Panc1 (cell line): ENCODE results near the gene WLS. TPM values are rescaled to one million over a fixed set of nuclear protein-coding genes. Genes with fewer than 3 reads are reported as not detected.

Experiments
- ATAC-seq: fragments of 200-7000 bp; cut with Tn5 transposase; 2 replicates; pipeline ENCODE4 v1.9.1; 2020; ENCODE audit warnings: mild to moderate bottlenecking, moderate library complexity
- BruUV-seq: library from RNA; stranded (reverse); fragments of 400-500 nt; replicated peaks from 2 replicates; lab custom pipeline; 2021; lab: Mats Ljungman, UMichigan
- CTCF ChIA-PET: fragments of 300-600 bp; sonication (Branson Sonifier 250); formaldehyde crosslinking; loops from one replicate; lab custom pipeline; 2022; ENCODE audit warnings: antibody characterized with exemption; lab: Charles Lee
- POLR2A ChIA-PET: fragments of 300-600 bp; sonication (Branson Sonifier 250); formaldehyde crosslinking; loops from one replicate; lab custom pipeline; 2022; ENCODE audit warnings: antibody characterized with exemption; lab: Charles Lee
- DNase-seq: peaks from one replicate; pipeline ENCODE4 v3.0.0-alpha.2; 2010; ENCODE audit warnings: low read depth, low spot score
- H3K27ac ChIP-seq: 2 replicates; pipeline ENCODE4 v1.5.1; 2011; ENCODE audit warnings: mild to moderate bottlenecking, low read length, inconsistent platforms
- H3K27me3 ChIP-seq: fragments of 200-500 bp; sonication (Bioruptor generic); 2 replicates; pipeline ENCODE4 v1.6.0; 2014; ENCODE audit warnings: low read length, inconsistent platforms; ENCODE audit not compliant: control insufficient read depth, insufficient read depth
- H3K36me3 ChIP-seq: fragments of 200-500 bp; sonication (Bioruptor generic); 2 replicates; pipeline ENCODE4 v1.5.1; 2014; ENCODE audit warnings: inconsistent platforms, mild to moderate bottlenecking, low read length, moderate library complexity; ENCODE audit not compliant: control insufficient read depth, insufficient read depth
- H3K4me1 ChIP-seq: 2 replicates; pipeline ENCODE4 v1.5.1; 2011; ENCODE audit warnings: inconsistent platforms, mild to moderate bottlenecking, low read length, moderate library complexity; ENCODE audit not compliant: control insufficient read depth, insufficient read depth
- H3K4me3 ChIP-seq, 2 experiments: 2 replicates each; pipeline ENCODE4 v1.5.1; 2011 to 2012; ENCODE audit warnings: low read depth in 2 of 2, low read length in 2 of 2, mild to moderate bottlenecking in 2 of 2, inconsistent platforms in 1 of 2, moderate library complexity in 1 of 2
- H3K9me3 ChIP-seq: fragments of 200-500 bp; sonication (Bioruptor generic); 2 replicates; pipeline ENCODE4 v1.5.1; 2014; ENCODE audit warnings: low read depth, mild to moderate bottlenecking, inconsistent platforms, low read length, moderate library complexity; ENCODE audit not compliant: control insufficient read depth, insufficient read depth
- POLR2AphosphoS5 ChIP-seq: IDR thresholded peaks from 2 replicates; pipeline ENCODE4 v1.6.1; 2012; ENCODE audit warnings: mild to moderate bottlenecking, low read depth, low read length, moderate library complexity
- SIN3A ChIP-seq: IDR thresholded peaks from 2 replicates; pipeline ENCODE4 v1.6.1; 2012; ENCODE audit warnings: low read depth, mild to moderate bottlenecking, low read length, moderate library complexity, borderline replicate concordance; ENCODE audit not compliant: insufficient read depth
- TCF7L2 ChIP-seq: IDR thresholded peaks from 2 replicates; pipeline ENCODE4 v1.6.1; 2011; ENCODE audit warnings: mild to moderate bottlenecking, low read depth, low read length, inconsistent platforms
- in situ Hi-C: cut with HindIII; loops from 2 replicates; pipeline ENCODE4 v1.10.0; 2016; ENCODE audit warnings: low sequenced_read_pairs, low pct_unique_long_range_greater_than_20kb
- intact Hi-C: fragments of 100-400 bp; cut with micrococcal nuclease; formaldehyde crosslinking; loops from one replicate; pipeline ENCODE4 v1.10.0; 2022; ENCODE audit not compliant: unreplicated experiment
- total RNA-seq: library from RNA; stranded (reverse); gene quantifications from one replicate; pipeline ENCODE4 v1.2.1, GENCODE V29; 2021; ENCODE audit not compliant: unreplicated experiment
- TF ChIP-seq, protein P1 (sequence below): fragments of 450-650 bp; IDR thresholded peaks from 2 replicates; pipeline ENCODE4 v1.5.1; 2017; ENCODE audit warnings: mild to moderate bottlenecking
- TF ChIP-seq, protein P2 (sequence below), 2 experiments: IDR thresholded peaks; 2 replicates each; pipeline ENCODE4 v1.6.1; 2011 to 2012; ENCODE audit warnings: low read depth in 2 of 2, control low read depth in 1 of 2, low read length in 1 of 2, mild to moderate bottlenecking in 1 of 2, moderate library complexity in 1 of 2; ENCODE audit not compliant: insufficient read depth in 1 of 2

Gene WLS
- total RNA-seq, 1 experiment from 2014 or later: 29.6 TPM

DNA sequence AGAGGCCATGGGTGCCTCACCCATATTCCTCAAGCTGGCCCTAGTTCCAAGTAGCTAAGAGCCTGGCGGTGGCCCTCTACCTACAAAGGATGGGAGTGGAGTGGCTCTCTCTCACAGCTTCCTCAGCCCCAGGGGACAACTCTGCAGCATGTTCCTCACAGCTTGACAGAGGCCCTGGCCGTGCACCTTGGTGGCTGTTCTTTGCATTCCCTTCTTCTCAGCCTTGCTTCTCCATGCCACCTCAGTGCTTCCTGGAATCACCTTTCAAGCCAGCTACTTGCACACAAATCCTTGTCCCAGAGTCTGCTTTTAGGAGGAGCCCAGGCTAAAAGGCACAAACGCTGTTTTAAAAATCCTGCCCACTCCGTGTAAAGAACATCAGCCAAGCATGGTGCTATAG is 112.9 kb downstream of the WLS start:
- intact Hi-C loops (no loop called here), in situ Hi-C loops (no loop called here)
- no peaks in the 10 kb centered on the region; the same call in 1 of the 2 replicates for H3K4me1 ChIP-seq
- no TSS peak for BruUV-seq
- H3K4me3 ChIP-seq: no peak overlapping the region
- CTCF ChIA-PET: no interaction called here
- H3K36me3 ChIP-seq: no peaks in the 10 kb centered on the region
- TF ChIP-seq SIN3A (no peak), TCF7L2 (no peak)
- H3K27me3 ChIP-seq: no peaks in the 10 kb centered on the region
- no peaks in the 10 kb centered on the region for H3K9me3 ChIP-seq
- ATAC-seq: no peak
- no peak for DNase-seq
- no peak overlapping the region for H3K27ac ChIP-seq
- POLR2A ChIA-PET: no interaction called here

DNA sequence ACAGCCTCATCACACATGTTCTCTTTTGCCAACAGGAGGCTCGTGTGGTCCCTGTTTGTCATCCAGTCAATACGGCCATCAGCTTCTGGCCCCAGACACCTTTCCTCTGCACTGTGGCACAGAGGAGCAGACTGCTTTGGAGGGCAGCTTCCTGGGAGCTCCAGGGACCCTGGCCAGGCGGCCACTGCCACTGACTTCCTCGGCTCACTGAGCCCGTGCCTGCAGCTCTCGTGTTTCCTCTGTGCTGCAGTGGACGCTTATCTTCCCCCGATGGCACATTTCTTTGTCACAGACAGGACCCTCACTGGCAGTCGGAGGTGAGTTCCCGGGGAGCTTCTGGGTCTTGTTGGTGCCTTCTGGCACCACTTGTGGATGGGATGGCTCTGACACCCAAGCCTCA is 114.9 kb downstream of the WLS start:
- no TSS peak for BruUV-seq
- POLR2A ChIA-PET: no interaction called here
- Histone ChIP-seq H3K4me1 (no peaks in the 10 kb centered on the region; the same call in 1 of the 2 replicates), H3K36me3 (no peaks in the 10 kb centered on the region), H3K27ac (no peak overlapping the region), H3K9me3 (no peaks in the 10 kb centered on the region), H3K27me3 (no peaks in the 10 kb centered on the region), H3K4me3 (no peak overlapping the region)
- in situ Hi-C loops (no loop called here), intact Hi-C loops (no loop called here)
- DNase-seq (no peak), ATAC-seq (0 out of 2 replicates have a peak, but pooled peaks have one; percentile 10)
- TF ChIP-seq SIN3A: no peak
- TF ChIP-seq, protein P1, sequence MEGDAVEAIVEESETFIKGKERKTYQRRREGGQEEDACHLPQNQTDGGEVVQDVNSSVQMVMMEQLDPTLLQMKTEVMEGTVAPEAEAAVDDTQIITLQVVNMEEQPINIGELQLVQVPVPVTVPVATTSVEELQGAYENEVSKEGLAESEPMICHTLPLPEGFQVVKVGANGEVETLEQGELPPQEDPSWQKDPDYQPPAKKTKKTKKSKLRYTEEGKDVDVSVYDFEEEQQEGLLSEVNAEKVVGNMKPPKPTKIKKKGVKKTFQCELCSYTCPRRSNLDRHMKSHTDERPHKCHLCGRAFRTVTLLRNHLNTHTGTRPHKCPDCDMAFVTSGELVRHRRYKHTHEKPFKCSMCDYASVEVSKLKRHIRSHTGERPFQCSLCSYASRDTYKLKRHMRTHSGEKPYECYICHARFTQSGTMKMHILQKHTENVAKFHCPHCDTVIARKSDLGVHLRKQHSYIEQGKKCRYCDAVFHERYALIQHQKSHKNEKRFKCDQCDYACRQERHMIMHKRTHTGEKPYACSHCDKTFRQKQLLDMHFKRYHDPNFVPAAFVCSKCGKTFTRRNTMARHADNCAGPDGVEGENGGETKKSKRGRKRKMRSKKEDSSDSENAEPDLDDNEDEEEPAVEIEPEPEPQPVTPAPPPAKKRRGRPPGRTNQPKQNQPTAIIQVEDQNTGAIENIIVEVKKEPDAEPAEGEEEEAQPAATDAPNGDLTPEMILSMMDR: no peak
- no peak for TF ChIP-seq TCF7L2
- TF ChIP-seq, protein P2, sequence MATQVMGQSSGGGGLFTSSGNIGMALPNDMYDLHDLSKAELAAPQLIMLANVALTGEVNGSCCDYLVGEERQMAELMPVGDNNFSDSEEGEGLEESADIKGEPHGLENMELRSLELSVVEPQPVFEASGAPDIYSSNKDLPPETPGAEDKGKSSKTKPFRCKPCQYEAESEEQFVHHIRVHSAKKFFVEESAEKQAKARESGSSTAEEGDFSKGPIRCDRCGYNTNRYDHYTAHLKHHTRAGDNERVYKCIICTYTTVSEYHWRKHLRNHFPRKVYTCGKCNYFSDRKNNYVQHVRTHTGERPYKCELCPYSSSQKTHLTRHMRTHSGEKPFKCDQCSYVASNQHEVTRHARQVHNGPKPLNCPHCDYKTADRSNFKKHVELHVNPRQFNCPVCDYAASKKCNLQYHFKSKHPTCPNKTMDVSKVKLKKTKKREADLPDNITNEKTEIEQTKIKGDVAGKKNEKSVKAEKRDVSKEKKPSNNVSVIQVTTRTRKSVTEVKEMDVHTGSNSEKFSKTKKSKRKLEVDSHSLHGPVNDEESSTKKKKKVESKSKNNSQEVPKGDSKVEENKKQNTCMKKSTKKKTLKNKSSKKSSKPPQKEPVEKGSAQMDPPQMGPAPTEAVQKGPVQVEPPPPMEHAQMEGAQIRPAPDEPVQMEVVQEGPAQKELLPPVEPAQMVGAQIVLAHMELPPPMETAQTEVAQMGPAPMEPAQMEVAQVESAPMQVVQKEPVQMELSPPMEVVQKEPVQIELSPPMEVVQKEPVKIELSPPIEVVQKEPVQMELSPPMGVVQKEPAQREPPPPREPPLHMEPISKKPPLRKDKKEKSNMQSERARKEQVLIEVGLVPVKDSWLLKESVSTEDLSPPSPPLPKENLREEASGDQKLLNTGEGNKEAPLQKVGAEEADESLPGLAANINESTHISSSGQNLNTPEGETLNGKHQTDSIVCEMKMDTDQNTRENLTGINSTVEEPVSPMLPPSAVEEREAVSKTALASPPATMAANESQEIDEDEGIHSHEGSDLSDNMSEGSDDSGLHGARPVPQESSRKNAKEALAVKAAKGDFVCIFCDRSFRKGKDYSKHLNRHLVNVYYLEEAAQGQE (IDR thresholded peaks at IDR 0.05; ENCODE audit: insufficient read depth in 1 of 2, low read depth in 2 of 2, low read length in 1 of 2): no peak
- no peak for TF ChIP-seq POLR2AphosphoS5
- CTCF ChIA-PET: interaction anchor here (1.1 kb wide), 1 partner anchor 226 kb away, joined by 3 read pairs; no protein-coding TSS in a partner anchor

DNA sequence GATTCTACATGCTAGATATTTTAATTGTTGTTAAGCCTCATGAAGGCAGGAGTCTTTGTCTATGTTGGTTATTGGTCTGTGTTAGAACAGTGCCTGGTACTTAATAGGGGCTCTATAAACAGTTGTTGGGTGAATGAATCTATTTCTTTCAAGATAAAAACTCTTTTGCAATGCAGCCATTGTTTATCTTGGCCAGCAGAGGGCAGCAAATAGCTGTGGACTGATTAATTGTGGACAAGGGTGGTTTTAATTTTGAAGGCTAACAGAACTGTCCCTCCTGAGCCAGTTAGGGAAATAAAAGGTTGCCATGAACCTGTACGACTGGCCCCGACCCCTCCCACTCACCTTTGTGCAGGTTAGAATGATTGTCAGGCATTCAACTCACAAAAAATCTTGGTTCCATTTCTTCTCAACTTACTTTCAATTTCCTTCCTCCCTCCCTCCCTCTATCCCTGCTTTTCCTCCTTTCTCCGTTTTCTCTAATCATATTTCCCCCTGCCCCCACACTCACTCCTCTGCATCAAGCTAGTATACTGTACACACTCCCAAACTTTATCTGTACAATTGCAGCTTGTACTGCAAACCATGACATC is 115.6 kb downstream of the WLS start:
- POLR2A ChIA-PET: no interaction called here
- in situ Hi-C loops: no loop called here

More for the DNA sequence above, 115.6 kb downstream of the WLS start:
- CTCF ChIA-PET: interaction anchor here (0.6 to 1.1 kb wide), 4 partner anchors 82 to 351 kb away, joined by 3 read pairs; no protein-coding TSS in a partner anchor
- no peaks in the 10 kb centered on the region for H3K27me3 ChIP-seq
- BruUV-seq: no TSS peak
- ATAC-seq (no peak), DNase-seq (no peak)
- no peaks in the 10 kb centered on the region for H3K36me3 ChIP-seq
- no peaks in the 10 kb centered on the region for H3K9me3 ChIP-seq
- no peak overlapping the region for H3K27ac ChIP-seq
- no peak for TF ChIP-seq TCF7L2
- TF ChIP-seq, protein P1: peak; percentile 90
- H3K4me1 ChIP-seq: peaks cover 3% of the 10 kb centered on the region; the same call in 1 of the 2 replicates
- peak overlapping the region in 1 of 2 experiments; percentile 16; a peak in 1 of 4 replicates for H3K4me3 ChIP-seq
- intact Hi-C loops: no loop called here
